Middle frontal gyrus (tissue), 1 donor: ENCODE measurements around the gene GUCA1C.

ENCODE experiments used
- DNase-seq: peaks from one replicate; pipeline ENCODE4 v3.0.0-alpha.2; 2015; ENCODE audit warnings: low spot score; ENCODE audit errors: extremely low spot score

Gene GUCA1C

DNA sequence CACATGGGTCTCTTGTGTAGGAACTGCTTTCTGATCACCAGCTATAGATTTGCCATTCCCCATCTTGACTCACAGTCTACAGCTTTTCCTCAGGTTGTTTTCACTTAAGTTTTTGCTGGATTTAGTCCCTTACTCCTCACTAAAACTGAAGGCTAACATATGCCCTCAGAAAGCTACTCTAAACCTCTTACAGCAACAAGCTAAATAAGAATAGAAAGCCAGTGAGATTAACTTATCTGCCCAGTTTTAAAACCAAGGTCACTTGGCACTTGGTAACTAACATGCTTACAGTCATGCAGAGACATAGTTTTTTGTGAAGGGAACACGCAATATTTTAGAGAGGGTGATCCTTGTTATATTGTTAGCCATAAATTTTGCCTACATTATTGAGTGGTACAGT lies at the start of gene GUCA1C:
GUCA1C (minus strand) TSS at position 180 of the 400 bp plus-strand sequence; CDS start at position 63, 117 bp downstream.
- no peak for DNase-seq

DNA sequence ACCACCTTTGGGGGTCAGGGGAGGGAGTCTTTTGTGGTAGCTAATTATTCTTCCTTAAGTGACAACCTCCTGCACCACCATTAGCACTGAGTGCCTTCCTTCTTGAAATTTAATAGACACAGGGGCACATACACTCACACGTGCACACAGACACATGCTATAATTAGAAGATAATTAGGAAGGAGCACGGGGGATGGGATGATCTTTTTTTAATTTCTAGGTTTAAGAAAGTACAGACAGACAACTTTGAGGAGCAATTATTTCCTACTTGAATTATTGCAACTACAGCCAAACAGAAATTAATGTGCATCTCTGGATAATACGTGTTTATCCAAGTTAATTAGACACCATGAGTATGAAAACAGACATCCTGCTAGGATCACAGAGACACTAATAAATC lies 44.8 kb upstream of the GUCA1C start:
- DNase-seq: no peak

- no peak for DNase-seq
Observed at GRCh38 chr3:108985844-108986243, 32.2 kb upstream of the GUCA1C start.

DNA sequence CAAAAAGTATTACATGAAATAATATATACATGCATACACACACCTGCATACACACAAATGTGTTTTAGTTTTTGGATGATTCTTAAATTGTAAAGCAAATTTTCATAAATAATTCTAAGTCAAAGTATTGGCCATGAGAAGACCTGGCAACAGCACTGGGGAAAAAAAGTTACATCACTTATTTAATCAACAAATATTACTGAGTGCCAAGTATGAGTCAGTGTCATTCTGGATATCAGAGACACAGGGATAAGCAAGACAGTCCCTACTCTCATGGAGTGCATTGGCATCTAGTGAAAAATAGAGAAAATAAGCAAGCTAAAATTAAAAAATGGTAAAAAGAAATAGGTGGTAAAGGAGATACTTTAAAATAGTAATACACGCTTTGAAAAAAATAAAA lies 29.4 kb upstream of the GUCA1C start:
- no peak for DNase-seq

- no peak for DNase-seq
Observed at GRCh38 chr3:108976058-108976457, 22.4 kb upstream of the GUCA1C start.

- DNase-seq: no peak
Observed at GRCh38 chr3:108973019-108973418, 19.3 kb upstream of the GUCA1C start.

- no peak for DNase-seq
Observed at GRCh38 chr3:108972482-108972881, 18.8 kb upstream of the GUCA1C start.

- DNase-seq: no peak
Observed at GRCh38 chr3:108970561-108970960, 16.9 kb upstream of the GUCA1C start.

DNA sequence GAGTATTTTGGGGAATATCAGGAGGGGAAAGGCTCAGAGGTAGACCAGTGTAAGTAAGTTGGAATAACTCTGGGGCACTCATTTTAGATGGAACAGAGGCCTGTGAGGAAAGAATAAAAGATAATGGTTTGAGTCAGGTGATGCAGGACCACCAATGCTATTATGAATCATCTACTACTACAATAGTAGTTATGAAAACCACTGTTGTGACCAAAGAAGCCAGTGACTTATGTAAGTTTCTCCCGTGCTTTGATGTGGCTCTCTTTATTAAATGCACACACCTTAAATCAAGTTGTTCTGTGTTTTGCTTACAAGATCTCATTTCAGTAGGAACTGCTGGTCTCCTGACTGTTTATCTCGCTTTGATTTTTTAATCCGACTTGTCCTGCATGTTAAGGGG lies 13.1 kb upstream of the GUCA1C start:
- no peak for DNase-seq

- no peak for DNase-seq
Observed at GRCh38 chr3:108959017-108959416, 5.3 kb upstream of the GUCA1C start.

- no peak for DNase-seq
Observed at GRCh38 chr3:108953210-108953609, 469 bp downstream of the GUCA1C start.

- DNase-seq: no peak
Observed at GRCh38 chr3:108951820-108952501, 1.7 kb downstream of the GUCA1C start.

- no peak for DNase-seq
Observed at GRCh38 chr3:108947855-108948254, 5.8 kb downstream of the GUCA1C start.

DNA sequence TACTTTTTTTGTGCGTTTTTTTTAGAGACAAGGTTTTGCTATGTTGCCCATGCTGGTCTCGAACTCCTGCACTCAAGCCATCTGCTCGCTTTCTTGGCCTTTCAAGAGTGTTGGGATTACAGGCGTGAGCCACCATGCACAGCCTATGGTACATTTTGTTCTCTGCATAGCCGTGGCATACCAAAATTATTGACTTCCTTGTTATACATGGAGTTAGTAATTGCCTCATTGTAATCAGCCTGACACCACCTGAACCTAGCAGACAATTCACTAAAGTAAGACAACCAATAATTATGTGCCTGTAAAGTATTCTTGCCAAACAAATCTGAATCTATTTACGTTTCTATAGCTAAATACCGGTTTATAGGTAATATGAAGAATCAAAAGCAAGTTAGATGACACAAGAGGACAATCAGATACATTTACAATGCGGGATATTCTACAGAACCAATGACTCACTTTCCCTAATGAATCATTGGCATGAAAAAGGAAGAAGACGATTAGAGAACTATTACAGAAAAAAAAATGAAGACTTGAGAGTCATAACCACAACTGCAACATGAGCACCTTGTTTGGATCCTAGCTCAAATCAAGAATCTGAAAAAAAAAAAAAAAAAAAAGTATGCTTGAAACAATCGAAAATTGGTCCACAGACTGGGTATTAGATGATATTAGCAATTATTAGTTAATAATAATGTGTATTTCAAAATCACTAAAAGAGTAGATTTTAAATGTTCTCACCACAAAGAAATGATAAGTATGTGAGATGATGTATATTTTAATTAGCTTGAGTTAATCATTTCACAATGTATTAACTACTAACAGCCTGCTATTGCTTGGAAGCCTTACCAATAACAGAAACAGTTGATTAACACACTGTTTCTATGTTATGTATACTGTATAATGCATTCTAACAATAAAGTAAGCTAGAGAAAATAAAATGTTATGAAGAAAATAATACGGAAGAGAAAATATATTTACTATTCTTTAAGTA lies 7.1 kb downstream of the GUCA1C start:
- no peak for DNase-seq

DNA sequence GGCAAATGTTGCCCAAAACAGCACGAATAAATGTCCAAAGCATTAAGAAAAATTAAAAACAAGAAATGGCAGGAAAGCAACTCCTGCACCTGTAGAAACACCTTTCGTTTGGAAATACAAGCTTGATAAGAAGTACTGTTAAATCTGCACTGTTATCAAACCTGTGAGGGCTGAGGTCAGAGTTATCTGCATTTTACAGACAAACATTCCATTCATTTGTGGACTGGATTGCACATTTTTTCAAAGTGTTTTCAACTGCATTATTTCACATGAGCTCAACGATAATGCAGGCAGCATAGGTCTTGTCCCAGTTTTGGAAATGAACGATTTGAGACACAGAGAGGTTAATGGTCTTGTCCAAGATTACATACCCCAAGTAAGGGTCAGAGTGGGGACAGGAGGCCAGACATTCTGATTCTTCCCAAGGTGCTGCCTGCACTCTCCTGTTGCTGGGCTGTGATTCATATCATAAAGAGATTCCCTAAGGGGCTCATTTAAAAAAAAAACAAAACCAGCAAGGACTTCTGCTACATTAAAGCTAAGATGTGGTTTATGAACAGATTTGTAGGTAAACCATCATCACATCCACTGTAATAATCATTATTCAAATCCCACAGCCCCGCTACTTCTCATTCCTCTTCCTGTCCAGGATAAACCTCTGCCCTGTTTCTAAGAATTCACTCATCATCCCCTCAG lies 13.0 kb downstream of the GUCA1C start:
- DNase-seq: no peak

DNA sequence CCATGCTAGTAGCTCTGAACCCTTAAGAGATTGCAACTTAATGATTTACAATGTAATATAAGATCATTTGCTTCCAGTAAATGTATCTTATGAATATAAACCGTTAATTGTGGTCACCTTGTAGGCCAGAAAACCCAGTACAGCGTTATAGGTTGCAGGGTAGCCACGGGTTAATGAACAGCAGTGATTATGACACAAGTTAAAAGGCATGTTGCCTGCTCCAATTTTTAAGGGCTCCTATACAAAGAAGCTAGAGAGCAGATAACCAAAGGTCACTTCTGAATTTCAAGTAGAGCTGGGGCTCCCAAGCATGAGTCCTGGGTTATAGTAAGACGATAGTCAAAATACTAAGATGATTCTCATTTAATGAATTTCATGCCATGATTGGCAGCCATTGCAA lies 13.5 kb downstream of the GUCA1C start:
- no peak for DNase-seq

GRCh38 chr3:108936924-108937689 lies 16.6 kb downstream of the GUCA1C start:
- DNase-seq: no peak

DNA sequence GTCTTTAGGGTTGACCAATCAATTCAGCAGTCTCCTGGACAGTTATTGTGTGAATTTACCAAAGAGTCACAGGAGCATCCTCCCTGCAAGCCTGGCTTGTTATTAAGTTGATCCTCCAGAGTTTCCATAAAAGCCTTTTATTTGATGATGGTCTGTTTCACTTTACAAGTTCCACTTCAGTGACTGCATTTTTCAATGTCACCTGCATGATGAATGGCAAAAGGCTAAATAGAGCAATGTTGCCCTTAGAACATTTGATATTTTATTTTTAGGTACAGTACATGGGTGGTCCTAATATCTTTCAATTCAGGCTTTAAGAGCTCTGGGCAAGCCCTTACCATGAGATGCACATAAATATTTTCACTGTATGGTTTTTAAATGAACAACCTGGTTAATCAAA lies 22.6 kb downstream of the GUCA1C start:
- no peak for DNase-seq

DNA sequence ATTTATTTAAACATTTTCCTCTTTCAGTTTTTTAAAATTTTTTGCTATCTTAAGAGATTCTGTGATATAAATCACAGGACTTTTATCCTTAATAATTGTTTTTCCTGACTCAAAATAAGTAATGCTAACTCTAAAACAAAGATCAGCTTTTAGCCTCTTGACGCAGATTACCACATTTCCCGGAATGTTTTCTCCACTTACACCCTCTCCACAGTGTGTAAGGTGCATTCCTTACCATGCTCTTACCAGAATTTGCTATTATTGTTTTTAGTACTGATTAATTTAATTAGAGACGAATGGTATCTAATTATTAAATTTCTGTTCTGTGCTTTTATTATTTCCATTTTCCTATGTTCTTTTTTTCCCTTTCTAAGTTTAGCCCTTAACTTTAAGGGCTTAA lies 34.8 kb downstream of the GUCA1C start:
- DNase-seq: no peak

GRCh38 chr3:108914774-108915641 lies 38.7 kb downstream of the GUCA1C start:
- DNase-seq: no peak
